Neutrophil (primary cell): Measurements from ENCODE around the gene JAK1.

Source experiments
- H3K27ac ChIP-seq: fragments of 200-600 bp; sonication (generic); 2 replicates; pipeline ENCODE4 v1.5.1; 2016; ENCODE audit warnings: mild to moderate bottlenecking, moderate library complexity
- H3K27me3 ChIP-seq: fragments of 200-600 bp; sonication (generic); 2 replicates; pipeline ENCODE4 v1.6.0; 2016; ENCODE audit warnings: mild to moderate bottlenecking
- H3K36me3 ChIP-seq: fragments of 200-600 bp; sonication (generic); 2 replicates; pipeline ENCODE4 v1.5.1; 2017
- H3K4me1 ChIP-seq, 2 experiments: fragments of 200-600 bp in 1 of 2; sonication (generic) in 1 of 2; 1 replicate in 1 of 2; 2 replicates in 1 of 2; pipeline versions ENCODE4 v1.5.1 to v1.6.1; 2013 to 2016; ENCODE audit warnings: low read depth in 1 of 2, low read length in 1 of 2, mild to moderate bottlenecking in 1 of 2, moderate library complexity in 1 of 2; ENCODE audit not compliant: control insufficient read depth in 1 of 2, insufficient read depth in 1 of 2
- H3K4me3 ChIP-seq, 2 experiments: fragments of 200-600 bp in 1 of 2; sonication (generic) in 1 of 2; 1 replicate in 1 of 2; 2 replicates in 1 of 2; pipeline ENCODE4 v1.5.1; 2013 to 2016; ENCODE audit warnings: low read depth in 1 of 2, low read length in 1 of 2, mild to moderate bottlenecking in 1 of 2, moderate library complexity in 1 of 2
- H3K9me3 ChIP-seq: fragments of 200-600 bp; sonication (generic); 2 replicates; pipeline ENCODE4 v1.5.1; 2016
- CTCF ChIP-seq: fragments of 200-600 bp; sonication (generic); IDR thresholded peaks from 2 replicates; pipeline ENCODE4 v1.5.1; 2016; ENCODE audit warnings: antibody characterized with exemption

The JAK1 gene

DNA sequence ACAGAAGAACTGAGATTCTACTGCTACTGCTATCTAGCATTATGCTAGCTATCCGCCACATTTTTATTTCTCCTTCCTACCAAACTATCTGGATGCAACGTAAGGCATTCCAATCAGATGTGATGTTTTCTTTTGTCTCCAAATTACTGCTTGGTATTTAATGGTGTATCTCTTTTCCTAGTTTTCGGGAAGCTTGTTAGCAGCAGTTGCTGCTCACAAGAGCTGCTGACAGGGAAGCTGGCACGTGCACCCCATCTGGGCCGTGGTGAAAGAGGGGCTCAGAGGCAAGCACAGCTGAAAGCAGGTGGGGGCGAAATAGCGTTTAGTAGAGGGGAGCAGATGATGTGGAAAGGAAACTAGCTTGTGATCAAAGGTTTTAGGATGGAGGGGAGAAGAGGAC, 57.3 kb downstream of the JAK1 start:
- no peaks in the 10 kb centered on the region for H3K27me3 ChIP-seq
- no peaks in the 10 kb centered on the region for H3K9me3 ChIP-seq
- H3K36me3 ChIP-seq, result no peaks in the 10 kb centered on the region
- H3K4me3 ChIP-seq, result no peak overlapping the region
- peaks cover 0 to 6% of the 10 kb centered on the region in 2 experiments for H3K4me1 ChIP-seq
- TF ChIP-seq CTCF, result no peak
- no peak overlapping the region for H3K27ac ChIP-seq

GRCh38 chr1:64908575-64908974, 57.8 kb downstream of the JAK1 start:
- TF ChIP-seq CTCF, result no peak
- Histone ChIP-seq H3K36me3 (no peaks in the 10 kb centered on the region), H3K27me3 (no peaks in the 10 kb centered on the region), H3K27ac (no peak overlapping the region), H3K9me3 (no peaks in the 10 kb centered on the region), H3K4me1 (peaks cover 0 to 9% of the 10 kb centered on the region in 2 experiments), H3K4me3 (no peak overlapping the region)

GRCh38 chr1:64906447-64906846, 59.9 kb downstream of the JAK1 start:
- Histone ChIP-seq H3K9me3 (no peaks in the 10 kb centered on the region), H3K4me3 (no peak overlapping the region), H3K27me3 (no peaks in the 10 kb centered on the region), H3K4me1 (peaks cover 0 to 17% of the 10 kb centered on the region in 2 experiments), H3K27ac (no peak overlapping the region), H3K36me3 (no peaks in the 10 kb centered on the region)
- TF ChIP-seq CTCF, result no peak

DNA sequence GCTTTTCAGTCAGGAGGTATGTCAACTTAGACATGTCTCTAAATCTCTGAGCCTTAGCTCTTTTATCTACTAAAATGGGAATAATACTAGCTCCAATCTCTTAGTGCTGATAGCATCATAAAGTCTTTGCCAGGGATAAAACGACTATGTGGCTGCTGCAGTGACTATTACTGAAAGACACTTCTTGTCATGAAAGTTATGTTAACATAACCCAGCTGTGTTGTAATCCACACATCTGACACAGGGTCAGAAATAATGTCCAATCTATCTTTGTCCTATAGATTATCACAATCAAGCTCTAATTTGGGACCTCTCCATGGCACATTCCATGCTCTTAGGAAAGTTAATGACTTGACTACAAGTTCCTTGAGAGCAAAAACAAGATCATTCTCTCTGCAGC, 62.8 kb downstream of the JAK1 start:
- Histone ChIP-seq H3K9me3 (no peaks in the 10 kb centered on the region), H3K36me3 (no peaks in the 10 kb centered on the region), H3K4me1 (peaks cover 0 to 11% of the 10 kb centered on the region in 2 experiments), H3K4me3 (no peak overlapping the region), H3K27me3 (no peaks in the 10 kb centered on the region), H3K27ac (no peak overlapping the region)
- TF ChIP-seq CTCF, result no peak

GRCh38 chr1:64901663-64902062, 64.7 kb downstream of the JAK1 start:
- H3K4me1 ChIP-seq, result peaks cover under 1 to 11% of the 10 kb centered on the region in 2 experiments
- H3K27ac ChIP-seq, result no peak overlapping the region
- no peaks in the 10 kb centered on the region for H3K9me3 ChIP-seq
- H3K4me3 ChIP-seq, result no peak overlapping the region
- no peaks in the 10 kb centered on the region for H3K27me3 ChIP-seq
- TF ChIP-seq CTCF, result no peak
- no peaks in the 10 kb centered on the region for H3K36me3 ChIP-seq

DNA sequence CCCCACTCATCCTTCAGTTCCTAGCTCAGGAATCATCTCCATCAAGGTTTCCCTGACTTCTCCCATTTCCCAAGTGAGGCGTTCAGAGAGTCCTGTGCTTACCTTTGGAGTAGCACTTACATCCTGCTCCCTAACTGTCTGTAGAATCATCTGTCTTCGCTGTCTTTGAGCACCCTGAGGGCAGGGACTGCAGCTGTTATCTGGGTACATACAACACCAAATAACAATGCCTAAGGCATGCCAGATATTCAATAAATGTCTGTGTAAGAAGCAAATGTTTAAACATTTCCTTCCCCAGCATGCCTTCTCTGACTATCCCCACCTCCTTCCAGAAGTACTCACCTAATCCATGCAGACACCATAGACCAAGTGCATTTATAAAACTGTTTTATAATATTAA, 65.4 kb downstream of the JAK1 start:
- Histone ChIP-seq H3K27me3 (no peaks in the 10 kb centered on the region), H3K4me1 (peaks cover 4 to 12% of the 10 kb centered on the region in 2 experiments), H3K27ac (no peak overlapping the region), H3K9me3 (no peaks in the 10 kb centered on the region), H3K36me3 (no peaks in the 10 kb centered on the region), H3K4me3 (no peak overlapping the region)
- no peak for TF ChIP-seq CTCF
